Brain microvascular endothelial cell (primary cell): Measurements from ENCODE around the gene TDRD1.

ENCODE experiments used
- DNase-seq: peaks from one replicate; pipeline ENCODE4 v3.0.0-alpha.2; 2020
- H3K27ac ChIP-seq: fragments of 250-450 bp; sonication (Bioruptor Pico); 2 replicates; pipeline ENCODE4 v1.5.1; 2020; ENCODE audit warnings: mild to moderate bottlenecking, moderate library complexity
- H3K27me3 ChIP-seq: fragments of 250-450 bp; sonication (Bioruptor Pico); replicated peaks from 2 replicates; pipeline ENCODE4 v1.5.1; 2020; ENCODE audit warnings: mild to moderate bottlenecking
- H3K36me3 ChIP-seq: fragments of 250-450 bp; sonication (Bioruptor Pico); replicated peaks from 2 replicates; pipeline ENCODE4 v1.5.1; 2020; ENCODE audit warnings: mild to moderate bottlenecking
- H3K4me3 ChIP-seq: 2 replicates; pipeline ENCODE4 v1.5.1; 2011; ENCODE audit warnings: low read depth, mild to moderate bottlenecking, control low read depth, low read length, moderate library complexity
- CTCF ChIP-seq: IDR thresholded peaks from 2 replicates; pipeline ENCODE4 v1.5.1; 2011; ENCODE audit warnings: low read depth, mild to moderate bottlenecking, moderate library complexity, low read length, control low read depth, inconsistent platforms; ENCODE audit errors: missing control alignments
- in situ Hi-C: cut with HindIII; loops from 2 replicates; pipeline ENCODE4 v1.10.0; 2017; ENCODE audit warnings: low sequenced_read_pairs, low pct_ligation_motif_present

Gene TDRD1

DNA sequence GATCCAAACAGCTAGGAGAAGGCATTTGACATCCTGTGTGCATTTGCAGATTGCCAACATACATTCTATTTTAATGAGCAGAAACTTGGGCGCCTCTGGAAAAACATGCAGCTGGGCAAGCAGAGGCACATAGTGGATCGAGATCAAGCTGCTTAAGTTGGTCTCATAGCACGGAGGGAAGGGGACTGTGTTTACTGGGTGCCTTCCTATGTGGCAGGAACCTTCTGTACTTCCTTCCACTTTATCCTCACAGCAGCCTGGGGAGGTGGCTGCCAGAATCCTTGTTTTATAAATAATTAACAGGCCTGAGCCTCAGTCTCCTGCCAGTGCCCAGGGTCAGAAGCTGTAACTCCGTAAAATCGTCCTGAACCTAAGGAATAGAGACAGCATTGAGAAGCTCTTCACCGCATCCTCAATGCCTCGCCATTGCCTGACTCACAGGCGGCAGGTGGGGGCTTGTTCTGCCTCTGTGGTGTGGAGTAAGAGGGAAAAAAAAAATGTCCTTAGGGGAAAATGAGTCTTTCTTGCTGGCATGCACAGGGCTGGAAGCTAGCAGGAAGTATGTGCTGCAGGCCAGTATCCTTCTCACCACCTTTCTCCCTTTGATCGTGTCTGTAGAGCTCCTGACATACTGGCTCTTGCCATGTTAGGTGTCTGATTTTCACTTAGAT lies 66.1 kb downstream of the TDRD1 start:
- no peak for DNase-seq
- no peaks in the 10 kb centered on the region for H3K36me3 ChIP-seq
- H3K4me3 ChIP-seq: no peak overlapping the region
- TF ChIP-seq CTCF: no peak
- H3K27ac ChIP-seq: no peak overlapping the region
- in situ Hi-C loops: no loop called here
- H3K27me3 ChIP-seq: peaks cover 39% of the 10 kb centered on the region

DNA sequence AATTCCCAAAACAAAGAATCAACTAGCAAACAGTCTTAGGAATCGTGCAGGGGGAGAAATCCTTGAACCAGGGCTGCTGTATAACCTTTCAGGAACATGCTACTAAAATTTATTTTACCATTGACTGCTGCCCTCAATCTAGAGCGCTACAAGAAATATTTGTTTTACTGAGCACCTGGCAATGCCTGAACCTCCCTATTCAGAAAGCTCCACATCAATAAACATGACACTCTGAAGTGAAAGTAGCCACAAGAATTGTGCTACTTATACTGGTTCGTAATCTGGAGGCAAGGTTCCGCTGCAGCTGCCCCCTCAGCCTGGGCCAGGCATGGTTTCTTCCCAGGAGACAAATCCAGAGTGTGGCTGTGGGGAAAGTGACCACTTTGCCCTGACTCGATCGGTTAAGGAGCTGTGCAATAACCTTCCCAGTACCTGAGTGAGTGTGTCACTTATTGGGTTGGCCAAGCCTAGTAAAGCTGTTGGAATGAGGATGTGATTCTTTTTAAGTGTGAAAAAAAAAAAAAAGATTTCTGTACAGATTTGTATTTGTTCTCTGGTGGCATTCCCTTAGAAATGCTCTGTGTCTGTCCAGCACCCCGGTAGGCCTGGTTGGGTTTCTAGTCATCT lies 67.6 kb downstream of the TDRD1 start:
- DNase-seq: no peak
- no peak overlapping the region for H3K27ac ChIP-seq
- peaks cover 27% of the 10 kb centered on the region for H3K27me3 ChIP-seq
- no peak overlapping the region for H3K4me3 ChIP-seq
- in situ Hi-C loops: no loop called here
- no peaks in the 10 kb centered on the region for H3K36me3 ChIP-seq
- TF ChIP-seq CTCF: no peak

DNA sequence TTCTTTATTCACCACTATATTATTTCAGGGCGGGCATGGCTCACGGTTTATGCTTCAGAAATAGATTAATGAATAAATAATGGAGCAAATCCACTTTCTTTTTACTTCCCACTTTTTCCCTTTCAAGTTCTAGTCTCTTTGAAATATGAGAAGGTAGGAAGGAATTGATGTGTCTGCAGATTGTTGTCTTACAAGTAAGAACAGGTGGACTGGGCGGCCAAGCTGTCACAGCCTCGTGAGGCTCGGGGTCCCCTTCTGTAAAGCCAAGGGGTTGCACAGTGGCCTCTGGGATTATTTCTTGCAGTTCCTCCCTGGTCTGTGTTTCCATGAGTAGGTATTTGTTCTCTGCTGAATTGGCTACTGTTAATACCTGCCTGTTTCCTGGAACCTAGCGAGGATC lies 71.1 kb downstream of the TDRD1 start:
- in situ Hi-C loops: no loop called here
- DNase-seq: no peak

DNA sequence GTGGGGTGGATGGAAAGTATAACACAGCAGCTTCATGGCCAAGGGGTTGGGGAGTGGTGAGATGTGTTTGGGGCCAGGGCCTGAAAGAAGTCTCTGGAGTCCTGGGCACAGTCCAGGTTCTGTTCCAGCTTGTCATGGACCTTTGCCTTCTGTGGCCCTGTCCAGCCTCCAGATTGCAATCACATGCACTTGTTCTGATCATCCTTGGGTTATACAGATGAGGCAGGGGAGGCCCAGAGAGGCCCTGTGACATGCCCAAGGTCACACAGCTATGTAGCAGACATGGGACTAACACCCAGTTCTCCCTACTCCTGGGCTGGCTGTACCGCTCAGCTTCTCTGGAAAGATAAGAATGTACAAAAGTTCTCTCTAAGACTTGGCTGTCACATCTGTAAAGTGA lies 71.6 kb downstream of the TDRD1 start:
- in situ Hi-C loops: no loop called here
- Histone ChIP-seq H3K27me3 (no peaks in the 10 kb centered on the region), H3K27ac (no peak overlapping the region), H3K4me3 (no peak overlapping the region), H3K36me3 (no peaks in the 10 kb centered on the region)
- TF ChIP-seq CTCF: no peak
- DNase-seq: no peak

More for the DNA sequence above, 71.1 kb downstream of the TDRD1 start:
- TF ChIP-seq CTCF: no peak
- no peaks in the 10 kb centered on the region for H3K27me3 ChIP-seq
- no peak overlapping the region for H3K4me3 ChIP-seq
- H3K27ac ChIP-seq: no peak overlapping the region
- H3K36me3 ChIP-seq: no peaks in the 10 kb centered on the region

GRCh38 chr10:114252092-114252491 lies 72.9 kb downstream of the TDRD1 start:
- no peak for DNase-seq
- in situ Hi-C loops: no loop called here
- Histone ChIP-seq H3K27ac (no peak overlapping the region), H3K4me3 (no peak overlapping the region), H3K36me3 (no peaks in the 10 kb centered on the region), H3K27me3 (no peaks in the 10 kb centered on the region)
- TF ChIP-seq CTCF: no peak
